ENCODE data around the gene PRDM11. TPM values are rescaled to one million over a fixed set of nuclear protein-coding genes. Genes with fewer than 3 reads are reported as not detected.

PRDM11 gene
- total and polyA plus RNA-seq, 9 donors, result 8.7 to 45.4 (median 28.9) TPM

DNA sequence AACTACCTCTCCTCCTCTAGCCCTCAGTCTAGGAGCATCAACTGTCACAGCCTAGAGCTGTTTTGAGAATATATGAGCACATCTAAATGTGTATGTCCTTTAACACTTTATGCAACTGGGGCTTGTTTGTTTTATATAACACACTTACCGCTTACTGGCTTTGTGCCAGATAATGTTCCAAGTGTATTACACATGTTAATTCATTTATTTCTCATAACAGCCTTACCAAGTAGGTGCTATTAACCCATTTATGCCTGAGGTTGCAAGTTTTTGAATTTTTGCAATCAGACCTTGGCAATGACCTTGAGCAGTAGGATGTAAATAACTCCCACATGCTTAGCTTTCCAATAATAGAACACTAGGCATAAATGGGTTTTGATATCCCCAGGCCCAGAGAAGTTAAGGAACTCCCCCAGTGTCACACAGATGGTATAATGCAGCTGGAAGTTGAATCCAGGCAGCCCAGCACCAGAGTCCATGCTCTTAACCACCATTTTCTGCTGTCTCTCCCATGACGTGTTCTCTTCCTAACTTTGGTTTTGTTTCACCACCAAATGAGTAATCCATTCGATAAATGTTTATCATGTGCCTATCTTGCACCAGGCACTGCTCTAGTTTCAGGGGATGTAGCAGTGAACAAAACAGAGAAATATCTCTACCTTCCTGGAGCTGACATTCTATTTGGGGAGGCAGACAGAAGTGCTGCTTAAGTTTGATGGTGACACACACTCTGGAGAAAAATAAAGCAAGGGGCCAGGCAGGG is 23.1 kb downstream of the PRDM11 start:
- H3K4me1 ChIP-seq (ENCODE audit: insufficient read depth), result peaks cover 17% of the 10 kb centered on the region
- WGBS, 3 donors, result 38 to 63% (median 38%) methylated on average over 3 of the region's 3 CpGs
- H3K9me3 ChIP-seq, result no peaks in the 10 kb centered on the region
- no peak overlapping the region for H3K27ac ChIP-seq
- TF ChIP-seq, protein P1, sequence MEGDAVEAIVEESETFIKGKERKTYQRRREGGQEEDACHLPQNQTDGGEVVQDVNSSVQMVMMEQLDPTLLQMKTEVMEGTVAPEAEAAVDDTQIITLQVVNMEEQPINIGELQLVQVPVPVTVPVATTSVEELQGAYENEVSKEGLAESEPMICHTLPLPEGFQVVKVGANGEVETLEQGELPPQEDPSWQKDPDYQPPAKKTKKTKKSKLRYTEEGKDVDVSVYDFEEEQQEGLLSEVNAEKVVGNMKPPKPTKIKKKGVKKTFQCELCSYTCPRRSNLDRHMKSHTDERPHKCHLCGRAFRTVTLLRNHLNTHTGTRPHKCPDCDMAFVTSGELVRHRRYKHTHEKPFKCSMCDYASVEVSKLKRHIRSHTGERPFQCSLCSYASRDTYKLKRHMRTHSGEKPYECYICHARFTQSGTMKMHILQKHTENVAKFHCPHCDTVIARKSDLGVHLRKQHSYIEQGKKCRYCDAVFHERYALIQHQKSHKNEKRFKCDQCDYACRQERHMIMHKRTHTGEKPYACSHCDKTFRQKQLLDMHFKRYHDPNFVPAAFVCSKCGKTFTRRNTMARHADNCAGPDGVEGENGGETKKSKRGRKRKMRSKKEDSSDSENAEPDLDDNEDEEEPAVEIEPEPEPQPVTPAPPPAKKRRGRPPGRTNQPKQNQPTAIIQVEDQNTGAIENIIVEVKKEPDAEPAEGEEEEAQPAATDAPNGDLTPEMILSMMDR (IDR thresholded peaks at IDR 0.05), result no peak
- TF ChIP-seq POLR2A (IDR thresholded peaks at IDR 0.05) (no peak), EP300 (IDR thresholded peaks at IDR 0.05) (no peak)
- no peaks in the 10 kb centered on the region for H3K36me3 ChIP-seq
- no peak for DNase-seq
- intact Hi-C loops (cut with DNase I), result no loop called here
- H3K27me3 ChIP-seq, result no peaks in the 10 kb centered on the region
- H3K4me3 ChIP-seq, result no peak overlapping the region

DNA sequence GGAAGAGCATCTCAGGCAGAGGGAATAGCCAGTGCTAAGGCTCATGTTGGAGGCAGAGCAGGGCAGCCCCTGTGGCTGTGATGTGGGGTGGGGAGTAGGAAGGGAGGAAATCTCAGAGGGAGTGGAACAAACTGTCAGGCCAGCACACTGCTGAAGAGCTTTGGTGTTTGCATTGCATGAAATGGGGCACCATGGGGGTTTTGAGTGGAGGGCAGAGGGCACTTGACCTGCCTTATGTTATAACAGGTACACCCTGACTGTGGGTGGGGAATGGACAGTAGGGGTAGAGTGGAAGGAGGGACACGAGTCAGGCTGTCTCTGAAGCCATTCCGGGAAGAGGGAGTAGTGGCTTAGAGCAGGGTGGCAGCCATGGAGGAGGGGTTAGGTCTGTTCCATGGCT is 24.0 kb downstream of the PRDM11 start:
- Histone ChIP-seq H3K27me3 (no peaks in the 10 kb centered on the region), H3K4me1 (ENCODE audit: insufficient read depth) (peaks cover 17% of the 10 kb centered on the region), H3K4me3 (no peak overlapping the region), H3K36me3 (no peaks in the 10 kb centered on the region), H3K27ac (no peak overlapping the region), H3K9me3 (no peaks in the 10 kb centered on the region)
- TF ChIP-seq, protein P1 (IDR thresholded peaks at IDR 0.05), result no peak
- TF ChIP-seq EP300 (IDR thresholded peaks at IDR 0.05), result no peak
- no peak for TF ChIP-seq POLR2A (IDR thresholded peaks at IDR 0.05)
- intact Hi-C loops (cut with DNase I), result no loop called here
- DNase-seq, result no peak
- 68 to 85% (median 78%) methylated on average over 2 of the region's 2 CpGs for WGBS, 3 donors

DNA sequence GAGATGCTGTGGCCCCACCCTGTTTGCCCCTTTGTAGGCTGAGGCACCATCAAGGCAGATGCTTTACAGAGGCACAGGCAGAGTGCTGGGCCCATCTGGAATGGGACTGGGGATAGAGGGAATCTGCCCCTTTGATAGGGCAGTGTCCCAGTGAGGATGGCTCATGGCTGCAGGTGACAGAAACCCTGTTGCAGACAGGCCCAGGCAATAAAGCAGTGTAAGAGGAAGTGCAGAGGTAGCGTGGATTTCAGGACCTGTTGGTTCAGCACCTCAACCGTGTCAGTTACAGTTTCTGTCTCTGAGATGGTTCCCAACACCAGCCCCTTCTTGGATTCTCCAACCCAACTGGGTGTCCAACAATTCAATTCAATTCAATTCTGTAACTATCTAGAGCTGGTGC is 25.1 kb downstream of the PRDM11 start:
- Histone ChIP-seq H3K4me3 (no peak overlapping the region), H3K27me3 (no peaks in the 10 kb centered on the region), H3K4me1 (ENCODE audit: insufficient read depth) (peaks cover 17% of the 10 kb centered on the region), H3K9me3 (no peaks in the 10 kb centered on the region), H3K27ac (no peak overlapping the region), H3K36me3 (no peaks in the 10 kb centered on the region)
- WGBS, 3 donors, result 89 to 96% (median 93%) methylated on average over 2 of the region's 2 CpGs
- DNase-seq, result no peak
- TF ChIP-seq, protein P1 (IDR thresholded peaks at IDR 0.05), result no peak
- TF ChIP-seq EP300 (IDR thresholded peaks at IDR 0.05) (no peak), POLR2A (IDR thresholded peaks at IDR 0.05) (no peak)
- intact Hi-C loops (cut with DNase I), result no loop called here

DNA sequence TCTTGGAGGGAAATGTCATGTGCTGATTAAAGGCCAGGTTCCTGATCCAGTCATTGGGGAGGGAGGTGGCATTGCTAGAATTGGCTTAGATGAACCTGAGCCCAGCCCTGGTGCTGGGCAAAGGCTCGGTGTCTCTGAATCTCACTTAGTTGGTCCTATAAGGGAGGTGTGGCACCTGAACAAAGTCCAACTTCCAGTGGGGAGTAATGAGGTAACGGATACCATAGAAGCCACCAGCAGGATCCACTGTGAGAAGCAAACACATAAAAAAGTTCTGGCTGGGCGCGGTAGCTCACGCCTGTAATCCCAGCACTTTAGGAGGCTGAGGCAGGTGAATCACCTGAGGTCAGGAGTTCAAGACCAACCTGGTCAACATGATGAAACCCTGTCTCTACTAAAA is 26.6 kb downstream of the PRDM11 start:
- Histone ChIP-seq H3K36me3 (no peaks in the 10 kb centered on the region), H3K4me3 (no peak overlapping the region), H3K27ac (no peak overlapping the region), H3K4me1 (ENCODE audit: insufficient read depth) (peaks cover 22% of the 10 kb centered on the region), H3K27me3 (no peaks in the 10 kb centered on the region), H3K9me3 (no peaks in the 10 kb centered on the region)
- no peak for DNase-seq
- 96 to 100% (median 96%) methylated on average over 5 of the region's 5 CpGs for WGBS, 3 donors
- TF ChIP-seq POLR2A (IDR thresholded peaks at IDR 0.05), result no peak
- TF ChIP-seq, protein P1 (IDR thresholded peaks at IDR 0.05), result no peak
- no peak for TF ChIP-seq EP300 (IDR thresholded peaks at IDR 0.05)
- intact Hi-C loops (cut with DNase I), result no loop called here
